Activated naive CD4-positive, alpha-beta T cell treated with anti-CD3 and anti-CD28 coated beads for 36 hours (primary cell): ENCODE results near the gene UBE2E2. TPM values are rescaled to one million over a fixed set of nuclear protein-coding genes. Genes with fewer than 3 reads are reported as not detected.
"Not testable (repeated sequence)": the region's sequence is repeated elsewhere in the genome, so short reads cannot be mapped to it uniquely, and the experiment has no call there.

Experiments
- CTCF ChIA-PET: fragments of 350-600 bp; sonication (Branson Sonifier 250); formaldehyde crosslinking; loops from one replicate; lab custom pipeline; 2021; ENCODE audit warnings: antibody characterized with exemption; lab: Charles Lee
- DNase-seq: peaks from one replicate; pipeline ENCODE4 v3.0.0-alpha.2; 2020
- H3K27ac Mint-ChIP-seq: one replicate; pipeline ENCODE4 v1.8.0; 2021; ENCODE audit warnings: mild to moderate bottlenecking, mixed read lengths
- H3K27me3 Mint-ChIP-seq: one replicate; pipeline ENCODE4 v1.8.0; 2021; ENCODE audit warnings: low read depth, mixed read lengths
- H3K36me3 Mint-ChIP-seq: one replicate; pipeline ENCODE4 v1.8.0; 2021; ENCODE audit warnings: low read depth, mixed read lengths
- H3K4me1 Mint-ChIP-seq: one replicate; pipeline ENCODE4 v1.8.0; 2021; ENCODE audit warnings: low read depth, mixed read lengths
- H3K4me3 Mint-ChIP-seq: one replicate; pipeline ENCODE4 v1.8.0; 2021; ENCODE audit warnings: mild to moderate bottlenecking, moderate library complexity, mixed read lengths
- H3K9me3 Mint-ChIP-seq: one replicate; pipeline ENCODE4 v1.8.0; 2021; ENCODE audit warnings: mixed read lengths
- intact Hi-C: fragments of 100-400 bp; cut with micrococcal nuclease; formaldehyde crosslinking; loops from one replicate; pipeline ENCODE4 v1.15.1; 2023
- total RNA-seq, 2 experiments: library from RNA; stranded (reverse); gene quantifications; one replicate each; pipeline ENCODE4 v1.2.3, GENCODE V29; 2021

UBE2E2 gene
- total RNA-seq, 2 experiments from 2014 or later: 11.6 to 14.0 TPM

- no peak overlapping the region for H3K27ac Mint-ChIP-seq
- DNase-seq: no peak
- no peaks in the 10 kb centered on the region for H3K36me3 Mint-ChIP-seq
- H3K9me3 Mint-ChIP-seq: no peaks in the 10 kb centered on the region
- H3K27me3 Mint-ChIP-seq: no peaks in the 10 kb centered on the region
- peaks cover 34% of the 10 kb centered on the region for H3K4me1 Mint-ChIP-seq
- intact Hi-C loops: loop anchor here (1.0 to 10.0 kb wide), 3 partner anchors 115 to 271 kb away; partner anchors contain the start of gene UBE2E2
- CTCF ChIA-PET: no interaction called here
- H3K4me3 Mint-ChIP-seq: no peak overlapping the region
These were observed 122.4 kb downstream of the UBE2E2 start for GRCh38 chr3:23325466-23326065.

GRCh38 chr3:23329471-23330105, 126.5 kb downstream of the UBE2E2 start:
- CTCF ChIA-PET: no interaction called here
- Mint-ChIP-seq H3K9me3 (no peaks in the 10 kb centered on the region), H3K27me3 (no peaks in the 10 kb centered on the region), H3K27ac (no peak overlapping the region), H3K4me1 (peaks cover 26% of the 10 kb centered on the region), H3K36me3 (peaks cover 2% of the 10 kb centered on the region), H3K4me3 (no peak overlapping the region)
- DNase-seq: no peak
- intact Hi-C loops: loop anchor here (10.0 kb wide), 1 partner anchor 275 kb away; no protein-coding TSS in a partner anchor

- DNase-seq: no peak
- CTCF ChIA-PET: no interaction called here
- Mint-ChIP-seq H3K36me3 (peaks cover 2% of the 10 kb centered on the region), H3K4me3 (no peak overlapping the region), H3K27ac (no peak overlapping the region), H3K9me3 (no peaks in the 10 kb centered on the region), H3K27me3 (no peaks in the 10 kb centered on the region), H3K4me1 (peaks cover 16% of the 10 kb centered on the region)
- intact Hi-C loops: no loop called here
These were observed 127.4 kb downstream of the UBE2E2 start for GRCh38 chr3:23330568-23330967.

GRCh38 chr3:23331141-23331935, 128.2 kb downstream of the UBE2E2 start:
- DNase-seq: no peak
- Mint-ChIP-seq H3K27ac (no peak overlapping the region), H3K36me3 (peaks cover 4% of the 10 kb centered on the region), H3K9me3 (no peaks in the 10 kb centered on the region), H3K4me1 (peaks cover 11% of the 10 kb centered on the region), H3K27me3 (no peaks in the 10 kb centered on the region), H3K4me3 (no peak overlapping the region)
- CTCF ChIA-PET: no interaction called here
- intact Hi-C loops: no loop called here

GRCh38 chr3:23333633-23334032, 130.5 kb downstream of the UBE2E2 start:
- CTCF ChIA-PET: no interaction called here
- peaks cover 4% of the 10 kb centered on the region for H3K36me3 Mint-ChIP-seq
- intact Hi-C loops: no loop called here
- no peak for DNase-seq
- H3K4me3 Mint-ChIP-seq: no peak overlapping the region
- H3K27ac Mint-ChIP-seq: no peak overlapping the region
- no peaks in the 10 kb centered on the region for H3K9me3 Mint-ChIP-seq
- H3K4me1 Mint-ChIP-seq: peaks cover 2% of the 10 kb centered on the region
- no peaks in the 10 kb centered on the region for H3K27me3 Mint-ChIP-seq

- H3K4me3 Mint-ChIP-seq, intact Hi-C loops, H3K4me1 Mint-ChIP-seq, H3K9me3 Mint-ChIP-seq, CTCF ChIA-PET, H3K27ac Mint-ChIP-seq, H3K36me3 Mint-ChIP-seq, DNase-seq, H3K27me3 Mint-ChIP-seq: not testable (repeated sequence)
These were observed 133.7 kb downstream of the UBE2E2 start for GRCh38 chr3:23336853-23337252.

- CTCF ChIA-PET: no interaction called here
- no peak for DNase-seq
- Mint-ChIP-seq H3K36me3 (peaks cover 2% of the 10 kb centered on the region), H3K9me3 (no peaks in the 10 kb centered on the region), H3K4me3 (no peak overlapping the region), H3K4me1 (peaks cover 7% of the 10 kb centered on the region), H3K27me3 (no peaks in the 10 kb centered on the region), H3K27ac (no peak overlapping the region)
- intact Hi-C loops: no loop called here
These were observed 138.2 kb downstream of the UBE2E2 start for GRCh38 chr3:23341147-23341838.

- no peak for DNase-seq
- CTCF ChIA-PET: no interaction called here
- peaks cover 7% of the 10 kb centered on the region for H3K4me1 Mint-ChIP-seq
- peaks cover 3% of the 10 kb centered on the region for H3K36me3 Mint-ChIP-seq
- no peaks in the 10 kb centered on the region for H3K27me3 Mint-ChIP-seq
- no peak overlapping the region for H3K27ac Mint-ChIP-seq
- intact Hi-C loops: no loop called here
- peaks cover 3% of the 10 kb centered on the region for H3K9me3 Mint-ChIP-seq
- H3K4me3 Mint-ChIP-seq: no peak overlapping the region
These were observed 139.2 kb downstream of the UBE2E2 start for GRCh38 chr3:23342343-23342742.

GRCh38 chr3:23343509-23343908, 140.4 kb downstream of the UBE2E2 start:
- Mint-ChIP-seq H3K4me1 (peaks cover 7% of the 10 kb centered on the region), H3K36me3 (peaks cover 5% of the 10 kb centered on the region), H3K27ac (no peak overlapping the region), H3K4me3 (no peak overlapping the region), H3K9me3 (peaks cover 3% of the 10 kb centered on the region), H3K27me3 (no peaks in the 10 kb centered on the region)
- intact Hi-C loops: no loop called here
- DNase-seq: no peak
- CTCF ChIA-PET: no interaction called here

- H3K4me3 Mint-ChIP-seq: no peak overlapping the region
- H3K9me3 Mint-ChIP-seq: peaks cover 3% of the 10 kb centered on the region
- H3K27me3 Mint-ChIP-seq: no peaks in the 10 kb centered on the region
- H3K4me1 Mint-ChIP-seq: peaks cover 7% of the 10 kb centered on the region
- H3K27ac Mint-ChIP-seq: no peak overlapping the region
- CTCF ChIA-PET: interaction anchor here (0.7 kb wide), 1 partner anchor 12 kb away, joined by 6 read pairs; no protein-coding TSS in a partner anchor
- DNase-seq: no peak
- intact Hi-C loops: no loop called here
- H3K36me3 Mint-ChIP-seq: peaks cover 7% of the 10 kb centered on the region
These were observed 141.8 kb downstream of the UBE2E2 start for GRCh38 chr3:23344886-23345285.

GRCh38 chr3:23349444-23349843, 146.3 kb downstream of the UBE2E2 start:
- H3K36me3 Mint-ChIP-seq, H3K4me1 Mint-ChIP-seq, H3K9me3 Mint-ChIP-seq, H3K4me3 Mint-ChIP-seq, H3K27me3 Mint-ChIP-seq, H3K27ac Mint-ChIP-seq, DNase-seq, CTCF ChIA-PET, intact Hi-C loops: not testable (repeated sequence)

- DNase-seq: no peak
- Mint-ChIP-seq H3K9me3 (peaks cover 6% of the 10 kb centered on the region), H3K4me3 (no peak overlapping the region), H3K27me3 (no peaks in the 10 kb centered on the region), H3K4me1 (no peaks in the 10 kb centered on the region), H3K27ac (no peak overlapping the region), H3K36me3 (no peaks in the 10 kb centered on the region)
- CTCF ChIA-PET: no interaction called here
- intact Hi-C loops: no loop called here
These were observed 153.0 kb downstream of the UBE2E2 start for GRCh38 chr3:23356169-23356568.
